GF-D8 (cell line): Measurements from ENCODE around the gene SCAMP5.

Source experiments
- DNase-seq: peaks from one replicate; lab custom pipeline; 2025; lab: John Stamatoyannopoulos, UW

Gene SCAMP5

GRCh38 chr15:75048394-75048793, 53.0 kb downstream of the SCAMP5 start:
- DNase-seq = no peak

- DNase-seq = no peak
These were observed 54.0 kb downstream of the SCAMP5 start for GRCh38 chr15:75049392-75049791.

- no peak for DNase-seq
These were observed 54.9 kb downstream of the SCAMP5 start for GRCh38 chr15:75050283-75050682.

- no peak for DNase-seq
These were observed 55.8 kb downstream of the SCAMP5 start for GRCh38 chr15:75051191-75051608.

GRCh38 chr15:75051711-75052110, 56.3 kb downstream of the SCAMP5 start:
- no peak for DNase-seq

- no peak for DNase-seq
These were observed 57.8 kb downstream of the SCAMP5 start for GRCh38 chr15:75052972-75053747.

GRCh38 chr15:75053748-75054125, 58.4 kb downstream of the SCAMP5 start:
- no peak for DNase-seq

GRCh38 chr15:75054172-75054897, 59.0 kb downstream of the SCAMP5 start:
- DNase-seq = no peak

GRCh38 chr15:75056036-75056435, 60.7 kb downstream of the SCAMP5 start:
- DNase-seq = no peak

GRCh38 chr15:75058127-75058905, 63.0 kb downstream of the SCAMP5 start:
- DNase-seq = no peak

GRCh38 chr15:75059607-75060006, 64.2 kb downstream of the SCAMP5 start:
- no peak for DNase-seq

GRCh38 chr15:75061272-75061671, 65.9 kb downstream of the SCAMP5 start:
- DNase-seq = peak; percentile 23

GRCh38 chr15:75062706-75063105, 67.3 kb downstream of the SCAMP5 start:
- DNase-seq = no peak

- DNase-seq = no peak
These were observed 68.0 kb downstream of the SCAMP5 start for GRCh38 chr15:75063338-75063737.

- no peak for DNase-seq
These were observed 68.5 kb downstream of the SCAMP5 start for GRCh38 chr15:75063889-75064288.

GRCh38 chr15:75064846-75065245, 69.5 kb downstream of the SCAMP5 start:
- DNase-seq = no peak

- DNase-seq = no peak
These were observed 70.1 kb downstream of the SCAMP5 start for GRCh38 chr15:75065467-75065850.

GRCh38 chr15:75065851-75066509, 70.6 kb downstream of the SCAMP5 start:
- no peak for DNase-seq

- peak; percentile 10 for DNase-seq
These were observed 71.9 kb downstream of the SCAMP5 start for GRCh38 chr15:75067123-75067830.

GRCh38 chr15:75068748-75069147, 73.4 kb downstream of the SCAMP5 start:
- DNase-seq = no peak

- no peak for DNase-seq
These were observed 74.0 kb downstream of the SCAMP5 start for GRCh38 chr15:75069301-75069925.
